ENCODE data around the gene KCNE4. TPM values are rescaled to one million over a fixed set of nuclear protein-coding genes. Genes with fewer than 3 reads are reported as not detected.

Gene KCNE4
- total RNA-seq, 4 donors from 2014 or later: 9.8 to 52.8 (median 25.4) TPM

DNA sequence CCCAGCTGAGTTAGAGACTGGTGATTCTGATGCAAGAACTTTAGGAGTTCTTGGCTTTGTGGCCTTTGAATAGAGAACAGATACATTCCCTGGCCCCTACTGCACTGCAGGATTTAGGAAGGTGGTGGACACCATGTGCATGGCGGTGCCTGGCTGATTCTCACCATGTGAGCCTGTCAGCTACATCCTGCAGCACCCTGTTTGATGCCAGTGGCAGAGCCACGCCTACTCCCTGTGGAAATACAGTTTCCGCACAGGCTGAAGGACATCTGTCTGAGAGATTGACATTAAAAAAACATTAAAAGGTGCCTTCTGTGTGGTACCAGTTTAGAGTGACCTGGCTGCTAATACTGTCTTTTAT lies 50.0 kb downstream of the KCNE4 start:
- Histone ChIP-seq H3K4me3 (no peak overlapping the region), H3K9me3 (no peaks in the 10 kb centered on the region), H3K27me3 (no peaks in the 10 kb centered on the region), H3K36me3 (no peaks in the 10 kb centered on the region), H3K27ac (no peak overlapping the region), H3K4me1 (peaks cover 4 to 9% of the 10 kb centered on the region in 2 donors)
- intact Hi-C loops (cut with DNase I; ENCODE audit: low total_unique reads): no loop called here
- DNase-seq: no peak
- TF ChIP-seq, protein P1, sequence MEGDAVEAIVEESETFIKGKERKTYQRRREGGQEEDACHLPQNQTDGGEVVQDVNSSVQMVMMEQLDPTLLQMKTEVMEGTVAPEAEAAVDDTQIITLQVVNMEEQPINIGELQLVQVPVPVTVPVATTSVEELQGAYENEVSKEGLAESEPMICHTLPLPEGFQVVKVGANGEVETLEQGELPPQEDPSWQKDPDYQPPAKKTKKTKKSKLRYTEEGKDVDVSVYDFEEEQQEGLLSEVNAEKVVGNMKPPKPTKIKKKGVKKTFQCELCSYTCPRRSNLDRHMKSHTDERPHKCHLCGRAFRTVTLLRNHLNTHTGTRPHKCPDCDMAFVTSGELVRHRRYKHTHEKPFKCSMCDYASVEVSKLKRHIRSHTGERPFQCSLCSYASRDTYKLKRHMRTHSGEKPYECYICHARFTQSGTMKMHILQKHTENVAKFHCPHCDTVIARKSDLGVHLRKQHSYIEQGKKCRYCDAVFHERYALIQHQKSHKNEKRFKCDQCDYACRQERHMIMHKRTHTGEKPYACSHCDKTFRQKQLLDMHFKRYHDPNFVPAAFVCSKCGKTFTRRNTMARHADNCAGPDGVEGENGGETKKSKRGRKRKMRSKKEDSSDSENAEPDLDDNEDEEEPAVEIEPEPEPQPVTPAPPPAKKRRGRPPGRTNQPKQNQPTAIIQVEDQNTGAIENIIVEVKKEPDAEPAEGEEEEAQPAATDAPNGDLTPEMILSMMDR (IDR thresholded peaks at IDR 0.05): no peak
- TF ChIP-seq POLR2A (IDR thresholded peaks at IDR 0.05): no peak

DNA sequence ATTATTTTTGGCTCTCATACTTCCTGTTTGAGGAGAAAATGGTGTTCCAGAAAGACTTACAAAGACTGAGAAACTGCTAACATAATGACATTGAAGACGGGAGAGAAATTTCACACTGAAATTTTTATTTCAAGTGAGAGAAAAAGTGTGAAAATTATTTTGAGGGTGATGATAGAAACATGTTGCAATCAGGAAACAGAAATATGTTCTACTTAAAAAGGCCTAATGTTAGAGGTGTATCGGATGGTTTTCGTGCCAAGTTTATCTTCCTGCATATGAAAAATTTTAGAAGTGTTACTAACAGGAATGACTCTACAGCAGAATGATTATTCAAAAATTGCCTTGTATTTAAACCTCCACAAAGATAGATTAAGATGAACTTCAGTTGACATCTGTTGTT lies 50.5 kb downstream of the KCNE4 start:
- Histone ChIP-seq H3K36me3 (no peaks in the 10 kb centered on the region), H3K27ac (no peak overlapping the region), H3K27me3 (no peaks in the 10 kb centered on the region), H3K4me1 (peaks cover 4 to 9% of the 10 kb centered on the region in 2 donors), H3K9me3 (no peaks in the 10 kb centered on the region), H3K4me3 (no peak overlapping the region)
- no peak for TF ChIP-seq POLR2A (IDR thresholded peaks at IDR 0.05)
- TF ChIP-seq, protein P1 (IDR thresholded peaks at IDR 0.05): no peak
- intact Hi-C loops (cut with DNase I; ENCODE audit: low total_unique reads): no loop called here
- DNase-seq: no peak

DNA sequence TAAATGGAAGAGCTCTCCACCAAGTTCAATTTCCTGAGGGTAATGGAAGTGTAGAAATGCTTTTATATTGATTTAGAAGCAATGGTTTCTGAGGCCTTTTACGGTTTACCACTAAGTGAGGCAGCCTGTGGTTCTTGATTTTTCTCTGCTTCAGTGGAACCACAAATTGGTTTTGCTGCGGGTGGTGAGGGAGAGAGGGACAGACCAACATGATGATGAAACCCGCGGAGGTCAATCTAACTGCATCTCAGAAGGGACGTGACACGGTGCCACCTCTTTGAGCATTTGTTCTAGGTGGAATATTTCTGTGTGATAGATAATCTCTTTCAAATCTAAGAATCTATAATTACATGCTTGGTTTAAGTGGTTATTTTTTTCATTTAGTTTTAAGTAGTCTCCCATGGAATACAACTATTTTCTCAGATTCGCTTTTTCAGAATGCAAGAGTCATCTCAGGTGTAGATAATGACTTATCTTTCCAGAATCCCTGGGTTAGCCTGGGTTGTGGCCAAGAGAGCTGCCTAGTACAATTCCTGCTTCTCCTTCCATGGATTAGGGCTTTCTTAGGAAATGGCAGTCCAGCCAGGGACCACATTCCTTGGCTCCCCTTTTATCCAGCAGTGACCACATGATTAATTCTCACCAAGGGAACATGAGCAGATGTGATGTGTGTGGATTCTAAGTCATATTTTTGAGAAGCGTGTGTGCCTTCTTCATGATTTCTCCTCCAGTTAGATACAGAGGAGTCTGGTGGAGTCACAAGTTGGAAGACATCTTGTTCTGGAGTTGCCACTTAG lies 52.5 kb downstream of the KCNE4 start:
- Histone ChIP-seq H3K36me3 (no peaks in the 10 kb centered on the region), H3K4me1 (peaks cover 4 to 9% of the 10 kb centered on the region in 2 donors), H3K27ac (no peak overlapping the region), H3K4me3 (no peak overlapping the region), H3K9me3 (no peaks in the 10 kb centered on the region), H3K27me3 (no peaks in the 10 kb centered on the region)
- intact Hi-C loops (cut with DNase I; ENCODE audit: low total_unique reads): no loop called here
- TF ChIP-seq, protein P1 (IDR thresholded peaks at IDR 0.05): no peak
- no peak for TF ChIP-seq POLR2A (IDR thresholded peaks at IDR 0.05)
- no peak for DNase-seq

Other genes with a start within 250 kb of the KCNE4 start
- 100 to 1,000 TPM in 1 of 4 donors, 10 to 100 TPM in 3; 39.7 to 101 (median 61.2) TPM for gene ACSL3, start 191.2 kb upstream of the KCNE4 start, total RNA-seq